ENCODE measurements around the gene EEF1AKMT1. TPM values are rescaled to one million over a fixed set of nuclear protein-coding genes. Genes with fewer than 3 reads are reported as not detected.

The EEF1AKMT1 gene
- polyA plus RNA-seq, 1 donor from 2014 or later: 8.2 TPM

- Histone ChIP-seq H3K4me2 (ENCODE audit: low read length) (no peak overlapping the region), H4K20me1 (ENCODE audit: insufficient read depth) (no peaks in the 10 kb centered on the region), H3K9ac (ENCODE audit: low read length) (no peak overlapping the region), H3K79me2 (replicated peaks; ENCODE audit: insufficient read depth, low read length) (no peaks in the 10 kb centered on the region), H3K27me3 (ENCODE audit: insufficient read depth, low read depth, low read length) (no peaks in the 10 kb centered on the region), H3K27ac (ENCODE audit: low read length) (no peak overlapping the region), H3K4me3 (ENCODE audit: low read length) (no peak overlapping the region), H3K9me3 (ENCODE audit: low read length) (no peaks in the 10 kb centered on the region), H3K36me3 (ENCODE audit: insufficient read depth, low read length) (no peaks in the 10 kb centered on the region), H2AFZ (ENCODE audit: low read depth, low read length) (no peak overlapping the region), H3K9me2 (ENCODE audit: insufficient read depth, low read length) (no peaks in the 10 kb centered on the region), H3F3A (ENCODE audit: insufficient read depth, low read length, poor library complexity, severe bottlenecking) (no peaks in the 10 kb centered on the region)
- TF ChIP-seq EP300 (conservative IDR thresholded peaks at IDR 0.05; ENCODE audit: poor library complexity, severe bottlenecking): no peak
- no peak for TF ChIP-seq RAD21 (conservative IDR thresholded peaks at IDR 0.05)
- TF ChIP-seq REST (IDR thresholded peaks at IDR 0.05; ENCODE audit: borderline replicate concordance): no peak
- TF ChIP-seq SMC3 (conservative IDR thresholded peaks at IDR 0.05; ENCODE audit: poor library complexity): no peak
- no peak for TF ChIP-seq EZH2 (IDR thresholded peaks at IDR 0.05; ENCODE audit: borderline replicate concordance, insufficient read depth, low read length, poor library complexity, severe bottlenecking)
- no peak for TF ChIP-seq CTCF (IDR thresholded peaks at IDR 0.05; ENCODE audit: poor library complexity, severe bottlenecking)
- no peak for TF ChIP-seq MXI1 (conservative IDR thresholded peaks at IDR 0.05; ENCODE audit: poor library complexity, severe bottlenecking)
- no peak for TF ChIP-seq TAF1 (IDR thresholded peaks at IDR 0.05; ENCODE audit: low read depth)
- no peak for TF ChIP-seq POLR2AphosphoS5 (IDR thresholded peaks at IDR 0.05)
Measured at GRCh38 chr13:20713014-20713376, 60.8 kb downstream of the EEF1AKMT1 start.

GRCh38 chr13:20711301-20712044 is 62.3 kb downstream of the EEF1AKMT1 start:
- no peaks in the 10 kb centered on the region for H3K27me3 ChIP-seq (ENCODE audit: insufficient read depth, low read depth, low read length)
- no peak overlapping the region for H2AFZ ChIP-seq (ENCODE audit: low read depth, low read length)
- no peaks in the 10 kb centered on the region for H3K36me3 ChIP-seq (ENCODE audit: insufficient read depth, low read length)
- H3K4me3 ChIP-seq (ENCODE audit: low read length): no peak overlapping the region
- no peak overlapping the region for H3K27ac ChIP-seq (ENCODE audit: low read length)
- no peak overlapping the region for H3K4me2 ChIP-seq (ENCODE audit: low read length)
- no peaks in the 10 kb centered on the region for H3K9me3 ChIP-seq (ENCODE audit: low read length)
- no peaks in the 10 kb centered on the region for H3K79me2 ChIP-seq (replicated peaks; ENCODE audit: insufficient read depth, low read length)
- H4K20me1 ChIP-seq (ENCODE audit: insufficient read depth): no peaks in the 10 kb centered on the region
- H3K9me2 ChIP-seq (ENCODE audit: insufficient read depth, low read length): no peaks in the 10 kb centered on the region
- no peak for TF ChIP-seq RAD21 (conservative IDR thresholded peaks at IDR 0.05)
- TF ChIP-seq CTCF (IDR thresholded peaks at IDR 0.05; ENCODE audit: poor library complexity, severe bottlenecking): no peak
- TF ChIP-seq MXI1 (conservative IDR thresholded peaks at IDR 0.05; ENCODE audit: poor library complexity, severe bottlenecking): no peak
- no peak for TF ChIP-seq EZH2 (IDR thresholded peaks at IDR 0.05; ENCODE audit: borderline replicate concordance, insufficient read depth, low read length, poor library complexity, severe bottlenecking)
- no peak overlapping the region for H3K9ac ChIP-seq (ENCODE audit: low read length)
- no peaks in the 10 kb centered on the region for H3F3A ChIP-seq (ENCODE audit: insufficient read depth, low read length, poor library complexity, severe bottlenecking)
